A549 (cell line): Measurements from ENCODE around the gene TMEM163. TPM values are rescaled to one million over a fixed set of nuclear protein-coding genes. Genes with fewer than 3 reads are reported as not detected.

ENCODE experiments used
- ATAC-seq, 2 experiments: fragments of 200-7000 bp in 1 of 2; fragments of >200 bp in 1 of 2; cut with Nextera tagmentation in 1 of 2; cut with Tn5 transposase in 1 of 2; 3 replicates each; pipeline versions ENCODE4 v1.8.0 to v1.9.1; 2018 to 2020; ENCODE audit warnings: mild to moderate bottlenecking in 1 of 2, moderate library complexity in 1 of 2
- CTCF ChIA-PET: fragments of 300-600 bp; sonication (Branson Sonifier 250); formaldehyde crosslinking; extraction: SDS; loops from one replicate; lab custom pipeline; 2021; ENCODE audit warnings: antibody characterized with exemption, inconsistent platforms; lab: Yijun Ruan, JAX
- POLR2A ChIA-PET: fragments of 350-600 bp; formaldehyde crosslinking; extraction: SDS; loops from one replicate; lab custom pipeline; 2021; ENCODE audit warnings: antibody characterized with exemption, inconsistent platforms; lab: Yijun Ruan, JAX
- DNase-seq, 2 experiments: peaks; one replicate each; pipeline versions ENCODE4 v3.0.0 to v3.0.0-alpha.2; 2011 to 2016; ENCODE audit warnings: low read depth in 1 of 2, low spot score in 1 of 2
- FAIRE-seq: peaks from 2 replicates; lab custom pipeline; 2011; peaks lifted over from hg19 to GRCh38; lab: Jason Lieb, UNC
- H3K27ac ChIP-seq, 2 experiments: fragments of >200 bp; sonication (Bioruptor Twin); formaldehyde crosslinking; 3 replicates each; pipeline ENCODE4 v1.5.1; 2016 to 2017
- H3K4me1 ChIP-seq: fragments of >200 bp; sonication (Bioruptor Twin); formaldehyde crosslinking; 3 replicates; pipeline ENCODE4 v1.6.1; 2016
- H3K4me2 ChIP-seq: fragments of >200 bp; sonication (Bioruptor Twin); formaldehyde crosslinking; 3 replicates; pipeline ENCODE4 v1.6.1; 2016
- H3K4me3 ChIP-seq: fragments of >200 bp; sonication (Bioruptor Twin); formaldehyde crosslinking; 3 replicates; pipeline ENCODE4 v1.5.1; 2016
- H3K9me3 ChIP-seq: fragments of >200 bp; sonication (Bioruptor Twin); formaldehyde crosslinking; 3 replicates; pipeline ENCODE4 v1.6.1; 2016
- BHLHE40 ChIP-seq: IDR thresholded peaks from 2 replicates; pipeline ENCODE4 v1.6.1; 2012; ENCODE audit warnings: low read depth, low read length, inconsistent platforms
- CEBPB ChIP-seq, 2 experiments: fragments of >200 bp in 1 of 2; sonication (Bioruptor Twin) in 1 of 2; formaldehyde crosslinking in 1 of 2; IDR thresholded peaks; 2 replicates each; pipeline ENCODE4 v1.6.1; 2012 to 2016
- EP300 ChIP-seq, 2 experiments: fragments of >200 bp; sonication (Bioruptor Twin); formaldehyde crosslinking; IDR thresholded peaks; 2 replicates in 1 of 2; 3 replicates in 1 of 2; pipeline ENCODE4 v1.6.1; 2016 to 2017
- ESRRA ChIP-seq: fragments of 150-350 bp; IDR thresholded peaks from 2 replicates; pipeline ENCODE4 v1.6.1; 2014; ENCODE audit warnings: mild to moderate bottlenecking, low read length, borderline replicate concordance
- FOSL2 ChIP-seq, 2 experiments: fragments of 450-650 bp in 1 of 2; fragments of >200 bp in 1 of 2; sonication (Bioruptor Twin) in 1 of 2; formaldehyde crosslinking; IDR thresholded peaks; 2 replicates each; pipeline versions ENCODE4 v1.5.0 to v1.6.1; 2016 to 2020; ENCODE audit warnings: mild to moderate bottlenecking in 1 of 2, moderate library complexity in 1 of 2
- FOXS1 ChIP-seq: fragments of 250-450 bp; sonication (Bioruptor Pico); IDR thresholded peaks from 2 replicates; pipeline ENCODE4 v1.5.0; 2020; ENCODE audit warnings: mild to moderate bottlenecking, moderate library complexity
- HDAC2 ChIP-seq: fragments of 200-600 bp; sonication (generic); IDR thresholded peaks from 2 replicates; pipeline ENCODE4 v1.6.1; 2016
- HEYL ChIP-seq: fragments of 250-450 bp; sonication (Bioruptor Pico); IDR thresholded peaks from 2 replicates; pipeline ENCODE4 v1.8.0; 2021; ENCODE audit warnings: mild to moderate bottlenecking, moderate library complexity
- HOXB13 ChIP-seq: fragments of 250-450 bp; sonication (Bioruptor Pico); IDR thresholded peaks from 2 replicates; pipeline ENCODE4 v1.5.0; 2020; ENCODE audit warnings: low read depth, mild to moderate bottlenecking, moderate library complexity
- HOXB5 ChIP-seq: fragments of 250-450 bp; sonication (Bioruptor Pico); IDR thresholded peaks from 2 replicates; pipeline ENCODE4 v1.5.0; 2020; ENCODE audit warnings: mild to moderate bottlenecking, moderate library complexity
- JUN ChIP-seq, 2 experiments: fragments of >200 bp; sonication (Bioruptor Twin); formaldehyde crosslinking; IDR thresholded peaks; 2 replicates in 1 of 2; 3 replicates in 1 of 2; pipeline ENCODE4 v1.6.1; 2016 to 2017
- JUNB ChIP-seq: fragments of >200 bp; sonication (Bioruptor Twin); formaldehyde crosslinking; IDR thresholded peaks from 2 replicates; pipeline ENCODE4 v1.6.1; 2016
- KDM1A ChIP-seq: fragments of 200-600 bp; sonication (generic); IDR thresholded peaks from 2 replicates; pipeline ENCODE4 v1.6.1; 2016; ENCODE audit warnings: low read depth, mild to moderate bottlenecking
- KDM5A ChIP-seq: fragments of 200-600 bp; sonication (generic); IDR thresholded peaks from 2 replicates; pipeline ENCODE4 v1.6.1; 2016; ENCODE audit warnings: antibody characterized with exemption, mild to moderate bottlenecking
- MAFK ChIP-seq: fragments of 450-650 bp; IDR thresholded peaks from 2 replicates; pipeline ENCODE4 v1.6.1; 2014; ENCODE audit not compliant: partially characterized antibody
- MYC ChIP-seq: IDR thresholded peaks from 2 replicates; pipeline ENCODE4 v1.6.1; 2012; ENCODE audit warnings: mild to moderate bottlenecking, inconsistent platforms, low read length, improper control_type of control experiment, borderline replicate concordance
- NPAS2 ChIP-seq: fragments of 250-450 bp; sonication (Bioruptor Pico); IDR thresholded peaks from 2 replicates; pipeline ENCODE4 v1.8.0; 2022; ENCODE audit warnings: mild to moderate bottlenecking, moderate library complexity, borderline replicate concordance
- NR3C1 ChIP-seq: fragments of >200 bp; sonication (Bioruptor Twin); formaldehyde crosslinking; IDR thresholded peaks from 3 replicates; pipeline ENCODE4 v1.6.1; 2017
- POLR2A ChIP-seq: IDR thresholded peaks from 2 replicates; pipeline ENCODE4 v1.6.1; 2012; ENCODE audit warnings: mild to moderate bottlenecking, low read length
- POLR2AphosphoS2 ChIP-seq: conservative IDR thresholded peaks from 2 replicates; pipeline ENCODE4 v1.6.1; 2012; ENCODE audit warnings: low read length, improper control_type of control experiment, inconsistent platforms
- RCOR1 ChIP-seq: fragments of 150-350 bp; IDR thresholded peaks from 2 replicates; pipeline ENCODE4 v1.6.1; 2014; ENCODE audit warnings: antibody characterized with exemption, low read length, low read depth
- SMC3 ChIP-seq: fragments of >200 bp; sonication (Bioruptor Twin); formaldehyde crosslinking; IDR thresholded peaks from 3 replicates; pipeline ENCODE4 v1.6.1; 2018; ENCODE audit warnings: inconsistent platforms
- TFCP2L1 ChIP-seq: fragments of 250-450 bp; sonication (Bioruptor Pico); IDR thresholded peaks from 2 replicates; pipeline ENCODE4 v1.5.0; 2021; ENCODE audit warnings: mild to moderate bottlenecking
- ZFP36 ChIP-seq: fragments of 450-650 bp; IDR thresholded peaks from 2 replicates; pipeline ENCODE4 v1.6.1; 2014; ENCODE audit warnings: borderline replicate concordance; ENCODE audit not compliant: partially characterized antibody
- WGBS: methylation state at CpG from one replicate; pipeline ENCODE4 v1.1.6; 2017; ENCODE audit errors: missing lambda C conversion rate; 5-methylcytosine and 5-hydroxymethylcytosine counted together
- polyA plus RNA-seq, 4 experiments: library from polyadenylated mRNA; depleted of rRNA in 3 of 4; stranded (reverse); fragments of >200 nt; fragmentation: RNase III in 1 of 4; extraction: RNeasy Plus Mini Kit Qiagen cat#74134 plus additional on column Dnase treatment in 1 of 4; gene quantifications; 2 replicates in 3 of 4; 3 replicates in 1 of 4; pipeline ENCODE4 v1.2.3, GENCODE V29; 2011 to 2017
- TF ChIP-seq, protein P1 (sequence below): fragments of >200 bp; sonication (Bioruptor Twin); formaldehyde crosslinking; IDR thresholded peaks from 3 replicates; pipeline ENCODE4 v1.6.1; 2016
- TF ChIP-seq, protein P2 (sequence below): fragments of 150-350 bp; IDR thresholded peaks from 2 replicates; pipeline ENCODE4 v1.6.1; 2014; ENCODE audit warnings: low read depth, mild to moderate bottlenecking, low read length
- TF ChIP-seq, protein P3 (sequence below): fragments of 250-450 bp; sonication (Bioruptor Pico); IDR thresholded peaks from 2 replicates; pipeline ENCODE4 v1.5.0; 2020; ENCODE audit warnings: low read depth, mild to moderate bottlenecking, moderate library complexity
- TF ChIP-seq, protein P4 (sequence below): fragments of 250-450 bp; sonication (Bioruptor Pico); IDR thresholded peaks from 2 replicates; pipeline ENCODE4 v1.5.0; 2021; ENCODE audit warnings: mild to moderate bottlenecking, moderate library complexity, borderline replicate concordance
- TF ChIP-seq, protein P5 (sequence below): fragments of 450-650 bp; IDR thresholded peaks from 2 replicates; pipeline ENCODE4 v1.6.1; 2014; ENCODE audit warnings: antibody characterized with exemption

The TMEM163 gene
- polyA plus RNA-seq, 2 of the 4 experiments (the other 2 are of a cell fraction) = not detected

DNA sequence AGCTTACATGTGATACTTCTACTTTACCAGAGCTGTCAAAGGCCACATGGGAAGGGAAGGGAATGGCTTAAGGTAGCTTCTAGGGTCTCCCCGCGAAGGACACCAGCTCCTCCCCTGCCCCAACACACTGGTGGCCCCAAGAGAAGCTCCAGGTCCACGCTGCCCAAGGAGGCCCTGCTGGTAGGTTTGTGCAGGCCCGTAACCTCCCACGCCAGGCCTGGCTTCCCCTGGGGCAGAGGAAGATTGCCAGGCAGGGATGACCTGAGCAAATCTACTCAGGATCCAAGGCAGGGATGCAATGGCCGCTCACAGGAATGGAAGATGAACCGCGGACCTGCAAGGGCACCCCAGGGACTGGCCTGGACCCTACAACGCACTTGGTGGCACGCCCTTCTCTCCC, 259.9 kb downstream of the TMEM163 start (continued):
- TF ChIP-seq HOXB13 (CRISPR knock-in tag) = no peak

DNA sequence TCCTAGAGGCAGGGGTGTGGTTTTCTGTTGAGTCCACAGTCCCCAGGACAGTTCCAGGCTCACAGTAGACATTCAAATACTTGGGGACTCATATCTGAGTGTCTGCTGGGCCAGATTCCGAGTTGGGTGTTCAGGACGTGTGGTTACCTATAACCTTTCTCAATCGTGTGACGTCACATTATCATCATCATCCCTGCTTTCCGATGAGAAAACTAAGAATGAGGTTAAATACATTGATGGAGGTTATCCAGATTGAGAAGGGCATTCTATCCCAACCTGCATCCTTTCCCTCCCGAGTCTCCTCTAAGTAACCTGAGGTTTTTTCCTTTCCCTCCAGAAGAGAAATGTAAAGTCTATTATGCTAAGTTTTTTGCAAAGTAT, 260.3 kb downstream of the TMEM163 start:
- no peak for ATAC-seq
- Histone ChIP-seq H3K4me2 (no peak overlapping the region), H3K4me3 (no peak overlapping the region), H3K27ac (no peak overlapping the region), H3K4me1 (no peaks in the 10 kb centered on the region), H3K9me3 (no peaks in the 10 kb centered on the region)
- DNase-seq = no peak
- WGBS = 88% methylated on average over 6 of the region's 6 CpGs
- POLR2A ChIA-PET = no interaction called here
- no peak for TF ChIP-seq NPAS2 (CRISPR knock-in tag)
- TF ChIP-seq CEBPB (IDR thresholded peaks at IDR 0.05) = no peak
- no peak for TF ChIP-seq MAFK
- TF ChIP-seq, protein P1, sequence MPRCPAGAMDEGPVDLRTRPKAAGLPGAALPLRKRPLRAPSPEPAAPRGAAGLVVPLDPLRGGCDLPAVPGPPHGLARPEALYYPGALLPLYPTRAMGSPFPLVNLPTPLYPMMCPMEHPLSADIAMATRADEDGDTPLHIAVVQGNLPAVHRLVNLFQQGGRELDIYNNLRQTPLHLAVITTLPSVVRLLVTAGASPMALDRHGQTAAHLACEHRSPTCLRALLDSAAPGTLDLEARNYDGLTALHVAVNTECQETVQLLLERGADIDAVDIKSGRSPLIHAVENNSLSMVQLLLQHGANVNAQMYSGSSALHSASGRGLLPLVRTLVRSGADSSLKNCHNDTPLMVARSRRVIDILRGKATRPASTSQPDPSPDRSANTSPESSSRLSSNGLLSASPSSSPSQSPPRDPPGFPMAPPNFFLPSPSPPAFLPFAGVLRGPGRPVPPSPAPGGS = no peak
- no peak for TF ChIP-seq MYC
- no peak for TF ChIP-seq HDAC2
- no peak for TF ChIP-seq ESRRA
- TF ChIP-seq POLR2AphosphoS2 = no peak
- TF ChIP-seq EP300 (IDR thresholded peaks at IDR 0.05) = no peak
- no peak for TF ChIP-seq HEYL (CRISPR knock-in tag)
- TF ChIP-seq POLR2A = no peak
- TF ChIP-seq TFCP2L1 = no peak
- no peak for TF ChIP-seq JUNB
- TF ChIP-seq FOXS1 (CRISPR knock-in tag) = no peak
- TF ChIP-seq NR3C1 = no peak
- TF ChIP-seq, protein P2, sequence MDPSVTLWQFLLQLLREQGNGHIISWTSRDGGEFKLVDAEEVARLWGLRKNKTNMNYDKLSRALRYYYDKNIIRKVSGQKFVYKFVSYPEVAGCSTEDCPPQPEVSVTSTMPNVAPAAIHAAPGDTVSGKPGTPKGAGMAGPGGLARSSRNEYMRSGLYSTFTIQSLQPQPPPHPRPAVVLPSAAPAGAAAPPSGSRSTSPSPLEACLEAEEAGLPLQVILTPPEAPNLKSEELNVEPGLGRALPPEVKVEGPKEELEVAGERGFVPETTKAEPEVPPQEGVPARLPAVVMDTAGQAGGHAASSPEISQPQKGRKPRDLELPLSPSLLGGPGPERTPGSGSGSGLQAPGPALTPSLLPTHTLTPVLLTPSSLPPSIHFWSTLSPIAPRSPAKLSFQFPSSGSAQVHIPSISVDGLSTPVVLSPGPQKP = no peak
- TF ChIP-seq RCOR1 = no peak
- no peak for FAIRE-seq
- CTCF ChIA-PET = interaction anchor here (4.7 kb wide), 1 partner anchor 8 kb away, joined by 41 read pairs; no protein-coding TSS in a partner anchor

DNA sequence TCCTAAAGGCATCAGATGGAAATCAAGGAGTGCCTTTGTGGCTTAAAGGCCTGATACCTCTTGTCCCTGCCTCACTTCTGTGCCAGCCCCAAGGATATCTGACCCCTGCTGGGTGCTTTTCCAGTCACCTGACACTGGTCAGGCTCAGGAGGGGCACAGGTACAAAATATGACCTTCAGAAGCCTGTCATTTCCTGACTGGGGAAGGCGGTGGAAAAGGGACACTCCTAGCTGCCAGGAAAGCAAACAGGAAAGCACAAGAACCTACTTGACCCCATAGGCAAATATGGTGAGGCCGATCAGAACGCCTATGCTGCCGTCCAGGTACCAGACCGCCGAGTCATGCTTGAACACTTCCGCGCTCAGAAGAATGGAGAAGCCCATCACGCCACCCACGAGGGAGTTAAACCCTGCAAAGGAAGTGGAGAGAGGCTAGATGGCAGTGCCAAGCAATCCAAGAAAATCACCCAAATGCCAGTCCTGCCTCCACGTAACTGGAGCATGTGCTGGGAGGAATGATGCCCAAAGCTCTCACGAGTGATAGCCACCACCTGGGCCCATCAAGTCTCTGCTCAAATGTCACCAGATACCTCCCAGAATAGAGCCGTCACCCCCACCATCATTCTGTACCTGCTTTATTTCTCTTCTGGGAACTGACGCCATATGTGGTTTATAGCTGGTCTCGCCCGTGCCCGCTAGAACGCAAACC, 260.9 kb downstream of the TMEM163 start:
- Histone ChIP-seq H3K4me1 (no peaks in the 10 kb centered on the region), H3K4me2 (no peak overlapping the region), H3K4me3 (no peak overlapping the region), H3K27ac (no peak overlapping the region)
- 85% methylated on average over 18 of the region's 18 CpGs for WGBS
- no peak for ATAC-seq
- CTCF ChIA-PET = interaction anchor here (4.7 kb wide), 1 partner anchor 8 kb away, joined by 41 read pairs; no protein-coding TSS in a partner anchor
- DNase-seq = no peak
- TF ChIP-seq MAFK (no peak), BHLHE40 (no peak), HOXB5 (no peak), CEBPB (IDR thresholded peaks at IDR 0.05) (no peak)
- TF ChIP-seq, protein P3, sequence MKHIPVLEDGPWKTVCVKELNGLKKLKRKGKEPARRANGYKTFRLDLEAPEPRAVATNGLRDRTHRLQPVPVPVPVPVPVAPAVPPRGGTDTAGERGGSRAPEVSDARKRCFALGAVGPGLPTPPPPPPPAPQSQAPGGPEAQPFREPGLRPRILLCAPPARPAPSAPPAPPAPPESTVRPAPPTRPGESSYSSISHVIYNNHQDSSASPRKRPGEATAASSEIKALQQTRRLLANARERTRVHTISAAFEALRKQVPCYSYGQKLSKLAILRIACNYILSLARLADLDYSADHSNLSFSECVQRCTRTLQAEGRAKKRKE (CRISPR knock-in tag) = no peak
- TF ChIP-seq, all 56 proteins: peak for 0
- H3K9me3 ChIP-seq = no peaks in the 10 kb centered on the region
- POLR2A ChIA-PET = no interaction called here
- FAIRE-seq = no peak

DNA sequence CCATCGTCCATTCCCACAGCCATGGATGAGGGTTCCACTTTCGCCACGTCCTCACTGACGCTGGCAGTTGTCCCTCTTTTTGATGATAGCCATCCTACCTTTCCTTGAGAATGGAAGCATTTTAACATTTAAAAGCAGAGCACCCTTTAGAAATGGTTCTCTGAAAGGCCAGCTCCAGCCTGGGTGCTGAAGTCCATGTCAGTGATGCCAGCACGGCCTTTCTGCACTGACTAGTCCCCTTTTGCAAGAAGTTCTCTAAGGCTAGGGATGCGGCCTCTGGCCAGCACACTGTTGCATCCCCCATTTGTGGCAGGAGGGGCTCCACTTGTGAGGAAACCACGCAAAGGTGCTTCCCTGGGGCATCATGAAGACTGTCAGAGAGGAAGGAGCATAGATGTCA, 261.4 kb downstream of the TMEM163 start:
- H3K4me2 ChIP-seq = no peak overlapping the region
- H3K4me3 ChIP-seq = no peak overlapping the region
- ChIA-PET POLR2A (no interaction called here), CTCF (no interaction called here)
- no peak for ATAC-seq
- TF ChIP-seq KDM1A = no peak
- TF ChIP-seq NPAS2 (CRISPR knock-in tag) = no peak
- TF ChIP-seq CEBPB (IDR thresholded peaks at IDR 0.05) = no peak
- TF ChIP-seq, protein P4, sequence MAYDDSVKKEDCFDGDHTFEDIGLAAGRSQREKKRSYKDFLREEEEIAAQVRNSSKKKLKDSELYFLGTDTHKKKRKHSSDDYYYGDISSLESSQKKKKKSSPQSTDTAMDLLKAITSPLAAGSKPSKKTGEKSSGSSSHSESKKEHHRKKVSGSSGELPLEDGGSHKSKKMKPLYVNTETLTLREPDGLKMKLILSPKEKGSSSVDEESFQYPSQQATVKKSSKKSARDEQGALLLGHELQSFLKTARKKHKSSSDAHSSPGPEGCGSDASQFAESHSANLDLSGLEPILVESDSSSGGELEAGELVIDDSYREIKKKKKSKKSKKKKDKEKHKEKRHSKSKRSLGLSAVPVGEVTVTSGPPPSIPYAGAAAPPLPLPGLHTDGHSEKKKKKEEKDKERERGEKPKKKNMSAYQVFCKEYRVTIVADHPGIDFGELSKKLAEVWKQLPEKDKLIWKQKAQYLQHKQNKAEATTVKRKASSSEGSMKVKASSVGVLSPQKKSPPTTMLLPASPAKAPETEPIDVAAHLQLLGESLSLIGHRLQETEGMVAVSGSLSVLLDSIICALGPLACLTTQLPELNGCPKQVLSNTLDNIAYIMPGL (CRISPR knock-in tag) = no peak
- no peak for TF ChIP-seq KDM5A
- TF ChIP-seq JUN (IDR thresholded peaks at IDR 0.05) = no peak
- TF ChIP-seq FOSL2 (IDR thresholded peaks at IDR 0.05) = no peak
- TF ChIP-seq FOSL2 (CRISPR knock-in tag; IDR thresholded peaks at IDR 0.05) = no peak
- no peak for TF ChIP-seq ZFP36
- no peak for TF ChIP-seq SMC3
- TF ChIP-seq, protein P5, sequence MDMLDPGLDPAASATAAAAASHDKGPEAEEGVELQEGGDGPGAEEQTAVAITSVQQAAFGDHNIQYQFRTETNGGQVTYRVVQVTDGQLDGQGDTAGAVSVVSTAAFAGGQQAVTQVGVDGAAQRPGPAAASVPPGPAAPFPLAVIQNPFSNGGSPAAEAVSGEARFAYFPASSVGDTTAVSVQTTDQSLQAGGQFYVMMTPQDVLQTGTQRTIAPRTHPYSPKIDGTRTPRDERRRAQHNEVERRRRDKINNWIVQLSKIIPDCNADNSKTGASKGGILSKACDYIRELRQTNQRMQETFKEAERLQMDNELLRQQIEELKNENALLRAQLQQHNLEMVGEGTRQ = no peak
- no peaks in the 10 kb centered on the region for H3K9me3 ChIP-seq
- H3K4me1 ChIP-seq = no peaks in the 10 kb centered on the region
- 83% methylated on average over 6 of the region's 7 CpGs for WGBS
- FAIRE-seq = no peak
- H3K27ac ChIP-seq = no peak overlapping the region
- no peak for DNase-seq
